AG10803 (cell line): ENCODE results near the gene RBM39.
"Not testable (repeated sequence)": the region's sequence is repeated elsewhere in the genome, so short reads cannot be mapped to it uniquely, and the experiment has no call there.

Experiments used
- DNase-seq: peaks from one replicate; pipeline ENCODE4 v3.0.0; 2010; ENCODE audit warnings: low read depth
- H3K4me3 ChIP-seq: 2 replicates; pipeline ENCODE4 v1.5.1; 2011; ENCODE audit warnings: mild to moderate bottlenecking, low read length, control low read depth
- CTCF ChIP-seq: conservative IDR thresholded peaks from 2 replicates; pipeline ENCODE4 v1.5.1; 2011; ENCODE audit warnings: mild to moderate bottlenecking, low read length, control low read depth, inconsistent platforms

Gene RBM39

GRCh38 chr20:35766843-35767242, 24.8 kb upstream of the RBM39 start:
- TF ChIP-seq CTCF, result no peak
- DNase-seq, result no peak
- no peak overlapping the region for H3K4me3 ChIP-seq

GRCh38 chr20:35764936-35765335, 22.9 kb upstream of the RBM39 start:
- H3K4me3 ChIP-seq, DNase-seq: not testable (repeated sequence)

GRCh38 chr20:35762461-35762860, 20.4 kb upstream of the RBM39 start:
- no peak for TF ChIP-seq CTCF
- no peak for DNase-seq
- H3K4me3 ChIP-seq, result no peak overlapping the region

GRCh38 chr20:35761548-35761947, 19.5 kb upstream of the RBM39 start:
- H3K4me3 ChIP-seq, DNase-seq: not testable (repeated sequence)

- no peak overlapping the region for H3K4me3 ChIP-seq
- no peak for DNase-seq
- TF ChIP-seq CTCF, result no peak
Measured at GRCh38 chr20:35757098-35757705, 15.1 kb upstream of the RBM39 start.

- no peak for TF ChIP-seq CTCF
- no peak overlapping the region for H3K4me3 ChIP-seq
- DNase-seq, result no peak
Measured at GRCh38 chr20:35756404-35756803, 14.3 kb upstream of the RBM39 start.

- TF ChIP-seq CTCF, result no peak
- DNase-seq, result no peak
- H3K4me3 ChIP-seq, result no peak overlapping the region
Measured at GRCh38 chr20:35750611-35751010, 8.6 kb upstream of the RBM39 start.

- H3K4me3 ChIP-seq, DNase-seq: not testable (repeated sequence)
Measured at GRCh38 chr20:35744492-35744841, 2.4 kb upstream of the RBM39 start.
